Stomach (tissue), 9 donors: ENCODE results near the gene REG4. TPM values are rescaled to one million over a fixed set of nuclear protein-coding genes. Genes with fewer than 3 reads are reported as not detected.

Source experiments
- DNase-seq, 2 donors: peaks; one replicate each; pipeline versions ENCODE4 v3.0.0 to v3.0.0-alpha.2; 2013 to 2019
- H3K27ac ChIP-seq, 5 donors: fragments of 200-600 bp in 4 of 5; sonication (generic) in 4 of 5; one replicate each; pipeline ENCODE4 v1.5.1; 2013 to 2019; ENCODE audit warnings: mild to moderate bottlenecking in 1 of 5, moderate library complexity in 1 of 5
- H3K27me3 ChIP-seq, 3 donors: fragments of 200-600 bp; sonication (generic); one replicate each; pipeline ENCODE4 v1.5.1; 2017 to 2019; ENCODE audit warnings: mixed run types in 1 of 3
- H3K36me3 ChIP-seq, 4 donors: fragments of 200-600 bp; sonication (generic); 1 replicate in 3 of 4; 2 replicates in 1 of 4; pipeline ENCODE4 v1.5.1; 2016 to 2019
- H3K4me1 ChIP-seq, 4 donors: fragments of 200-600 bp; sonication (generic); one replicate each; pipeline ENCODE4 v1.5.1; 2016 to 2019
- H3K4me3 ChIP-seq, 4 donors: fragments of 200-600 bp; sonication (generic) in 3 of 4; one replicate each; pipeline ENCODE4 v1.5.1; 2016 to 2019; ENCODE audit warnings: mild to moderate bottlenecking in 1 of 4
- H3K9me3 ChIP-seq, 4 donors: fragments of 200-600 bp; sonication (generic); one replicate each; pipeline ENCODE4 v1.5.1; 2016 to 2019
- CTCF ChIP-seq, 7 experiments: fragments of 450-650 bp in 4 of 7; fragments of 200-600 bp in 3 of 7; sonication (generic) in 3 of 7; IDR thresholded peaks; one replicate each; pipeline ENCODE4 v1.5.1; 2016 to 2019; ENCODE audit warnings: antibody characterized with exemption in 7 of 7, control low read depth in 2 of 7, mild to moderate bottlenecking in 1 of 7
- EP300 ChIP-seq: sonication (generic); formaldehyde crosslinking; IDR thresholded peaks from one replicate; pipeline ENCODE4 v1.6.1; 2017; ENCODE audit warnings: antibody characterized with exemption
- POLR2A ChIP-seq, 4 donors: fragments of 450-650 bp; IDR thresholded peaks; one replicate each; pipeline ENCODE4 v1.6.1; 2016; ENCODE audit warnings: antibody characterized with exemption in 4 of 4, control low read depth in 2 of 4, mild to moderate bottlenecking in 1 of 4, moderate library complexity in 1 of 4
- POLR2AphosphoS5 ChIP-seq, 3 donors: sonication (generic); formaldehyde crosslinking; IDR thresholded peaks; one replicate each; pipeline ENCODE4 v1.6.1; 2016; ENCODE audit warnings: antibody characterized with exemption in 3 of 3
- WGBS, 5 donors: extraction: QIAGEN DNeasy Blood & Tissue Kit in 3 of 5; methylation state at CpG; one replicate each; pipeline versions ENCODE4 v1.1.5 to v1.1.7; 2013 to 2018; 5-methylcytosine and 5-hydroxymethylcytosine counted together
- intact Hi-C: fragments of 100-400 bp; cut with DNase I; formaldehyde crosslinking; loops from one replicate; pipeline ENCODE4 v1.15.1; 2023; ENCODE audit warnings: low total_unique reads
- polyA plus RNA-seq, 3 donors: library from polyadenylated mRNA; stranded (reverse); fragments of 200-250 nt; gene quantifications; one replicate each; pipeline ENCODE4 v1.2.3, GENCODE V29; 2013
- total RNA-seq, 5 donors: library from RNA; depleted of rRNA; stranded (reverse); fragments of >200 nt; gene quantifications; one replicate each; pipeline versions ENCODE4 v1.1.0 to v1.2.3, GENCODE V29; 2014 to 2016
- donor health status: healthy with polysubstance abuse.
- donor health status: Bipolar disorder and iron deficiency.
- donor health status: healthy.

REG4 gene
- total and polyA plus RNA-seq, 8 donors: 0.18 to 9.2 (median 3.4) TPM; not detected in 4

DNA sequence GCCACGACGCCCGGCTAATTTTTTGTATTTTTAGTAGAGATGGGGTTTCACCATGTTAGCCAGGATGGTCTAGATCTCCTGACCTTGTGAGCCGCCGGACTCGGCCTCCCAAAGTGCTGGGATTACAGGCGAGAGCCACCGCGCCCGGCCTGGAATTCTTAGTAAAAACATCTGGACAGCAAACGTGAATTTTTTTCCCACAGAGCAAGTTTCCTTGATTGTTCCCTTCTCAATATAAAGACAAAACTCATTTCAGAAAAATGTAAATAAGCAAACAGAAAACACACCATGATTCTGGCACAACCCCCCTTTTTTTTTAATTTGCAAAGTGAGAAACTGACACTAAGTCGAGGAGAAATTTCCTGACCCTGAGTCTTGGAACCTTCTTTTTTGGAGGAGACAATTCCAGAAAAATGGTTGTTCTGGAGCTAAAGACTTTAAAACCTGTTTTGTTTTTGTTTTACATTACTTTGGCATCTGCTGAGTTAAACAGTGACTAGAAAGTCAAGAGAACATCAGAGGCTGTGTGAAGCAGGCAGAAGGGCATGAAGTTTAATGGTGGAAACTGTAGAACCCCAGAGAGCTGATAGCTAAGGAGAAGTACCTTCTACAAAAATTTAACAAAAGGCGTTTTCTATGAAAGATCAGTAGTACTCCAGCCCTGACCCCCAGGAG, 32.2 kb downstream of the REG4 start:
- H3K36me3 ChIP-seq: no peaks in the 10 kb centered on the region
- H3K27me3 ChIP-seq: no peaks in the 10 kb centered on the region
- intact Hi-C loops: no loop called here
- peak overlapping the region; percentile 32 to 87 (median 55) for H3K27ac ChIP-seq
- peak in 1 of 2 donors; percentile 41 for DNase-seq
- no peaks in the 10 kb centered on the region for H3K9me3 ChIP-seq
- TF ChIP-seq EP300 (no peak), POLR2AphosphoS5 (IDR thresholded peaks at IDR 0.05) (no peak), CTCF (IDR thresholded peaks at IDR 0.05) (no peak), POLR2A (IDR thresholded peaks at IDR 0.05) (no peak)
- peaks cover 13 to 49% (median 40%) of the 10 kb centered on the region in 4 donors for H3K4me1 ChIP-seq
- 68 to 80% (median 76%) methylated on average over 12 to 13 of the region's 13 CpGs for WGBS, 5 donors
- H3K4me3 ChIP-seq: no peak overlapping the region

DNA sequence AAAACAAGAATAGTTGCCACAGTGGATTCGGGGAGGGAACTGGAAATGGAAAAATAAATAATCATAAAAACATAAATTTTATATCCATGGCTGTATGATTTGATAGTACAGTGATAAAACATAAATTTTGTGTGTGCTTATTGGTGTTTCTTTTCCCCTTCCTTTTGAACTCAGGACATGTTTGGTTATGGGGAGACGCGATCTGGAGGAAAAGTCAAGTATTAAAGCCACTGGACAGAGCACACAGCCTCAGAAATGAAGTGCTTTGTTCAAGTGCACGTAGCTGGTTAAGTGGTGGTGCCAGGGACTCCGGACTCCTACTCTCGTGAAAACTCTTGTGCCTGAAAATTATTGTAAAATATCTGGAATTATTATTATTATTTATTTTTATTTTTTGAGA, 32.9 kb downstream of the REG4 start:
- intact Hi-C loops: no loop called here
- no peak for DNase-seq
- H3K4me3 ChIP-seq: no peak overlapping the region
- TF ChIP-seq POLR2A (IDR thresholded peaks at IDR 0.05): no peak
- TF ChIP-seq EP300: no peak
- no peak for TF ChIP-seq CTCF (IDR thresholded peaks at IDR 0.05)
- TF ChIP-seq POLR2AphosphoS5 (IDR thresholded peaks at IDR 0.05): no peak
- H3K4me1 ChIP-seq: peaks cover 14 to 49% (median 40%) of the 10 kb centered on the region in 4 donors
- no peaks in the 10 kb centered on the region for H3K36me3 ChIP-seq
- H3K9me3 ChIP-seq: no peaks in the 10 kb centered on the region
- no peaks in the 10 kb centered on the region for H3K27me3 ChIP-seq
- H3K27ac ChIP-seq: peak overlapping the region in 1 of 5 donors; percentile 87
- 89 to 94% (median 91%) methylated on average over 6 of the region's 6 CpGs for WGBS, 5 donors

GRCh38 chr1:119774746-119775490, 36.3 kb downstream of the REG4 start:
- Histone ChIP-seq H3K27me3 (no peaks in the 10 kb centered on the region), H3K36me3 (no peaks in the 10 kb centered on the region), H3K27ac (peak overlapping the region in 3 of 5 donors; percentile 60 to 79 (median 69)), H3K4me3 (no peak overlapping the region), H3K4me1 (peaks cover 17 to 43% (median 36%) of the 10 kb centered on the region in 4 donors), H3K9me3 (no peaks in the 10 kb centered on the region)
- WGBS, 5 donors: 31 to 59% (median 46%) methylated on average over 6 to 7 of the region's 7 CpGs
- intact Hi-C loops: no loop called here
- no peak for TF ChIP-seq POLR2AphosphoS5 (IDR thresholded peaks at IDR 0.05)
- no peak for TF ChIP-seq EP300
- no peak for TF ChIP-seq CTCF (IDR thresholded peaks at IDR 0.05)
- no peak for TF ChIP-seq POLR2A (IDR thresholded peaks at IDR 0.05)
- peak in 1 of 2 donors; percentile 55 for DNase-seq

GRCh38 chr1:119773711-119774241, 37.5 kb downstream of the REG4 start:
- TF ChIP-seq EP300 (no peak), POLR2A (IDR thresholded peaks at IDR 0.05) (no peak), CTCF (IDR thresholded peaks at IDR 0.05) (no peak), POLR2AphosphoS5 (IDR thresholded peaks at IDR 0.05) (peak in 1 of 3 donors; percentile 64)
- Histone ChIP-seq H3K36me3 (no peaks in the 10 kb centered on the region), H3K9me3 (no peaks in the 10 kb centered on the region), H3K4me1 (peaks cover 11 to 42% (median 34%) of the 10 kb centered on the region in 4 donors), H3K27me3 (no peaks in the 10 kb centered on the region), H3K4me3 (no peak overlapping the region), H3K27ac (peak overlapping the region in 3 of 5 donors; percentile 60 to 79 (median 61))
- DNase-seq: peak in 1 of 2 donors; percentile 50
- intact Hi-C loops: no loop called here
- 53 to 84% (median 63%) methylated on average over 3 of the region's 3 CpGs for WGBS, 5 donors
